Ovary (tissue), 3 donors: ENCODE measurements around the gene TRRAP.

Experiments used
- CTCF ChIP-seq, 3 donors: fragments of 450-650 bp in 2 of 3; fragments of 200-600 bp in 1 of 3; IDR thresholded peaks; one replicate each; pipeline versions ENCODE4 v1.5.1 to v1.8.0; 2016 to 2022; ENCODE audit warnings: antibody characterized with exemption in 3 of 3, mild to moderate bottlenecking in 1 of 3
- EP300 ChIP-seq: sonication (generic); formaldehyde crosslinking; IDR thresholded peaks from one replicate; pipeline ENCODE4 v1.6.1; 2017; ENCODE audit warnings: antibody characterized with exemption
- donor health status: DM: no; HTN: no; CAD: no.

- TF ChIP-seq CTCF (IDR thresholded peaks at IDR 0.05) (no peak), EP300 (no peak)
These were observed 98.3 kb downstream of the TRRAP start for GRCh38 chr7:98976396-98977185.
